Measurements from ENCODE around the gene LONP1.

LONP1 gene

DNA sequence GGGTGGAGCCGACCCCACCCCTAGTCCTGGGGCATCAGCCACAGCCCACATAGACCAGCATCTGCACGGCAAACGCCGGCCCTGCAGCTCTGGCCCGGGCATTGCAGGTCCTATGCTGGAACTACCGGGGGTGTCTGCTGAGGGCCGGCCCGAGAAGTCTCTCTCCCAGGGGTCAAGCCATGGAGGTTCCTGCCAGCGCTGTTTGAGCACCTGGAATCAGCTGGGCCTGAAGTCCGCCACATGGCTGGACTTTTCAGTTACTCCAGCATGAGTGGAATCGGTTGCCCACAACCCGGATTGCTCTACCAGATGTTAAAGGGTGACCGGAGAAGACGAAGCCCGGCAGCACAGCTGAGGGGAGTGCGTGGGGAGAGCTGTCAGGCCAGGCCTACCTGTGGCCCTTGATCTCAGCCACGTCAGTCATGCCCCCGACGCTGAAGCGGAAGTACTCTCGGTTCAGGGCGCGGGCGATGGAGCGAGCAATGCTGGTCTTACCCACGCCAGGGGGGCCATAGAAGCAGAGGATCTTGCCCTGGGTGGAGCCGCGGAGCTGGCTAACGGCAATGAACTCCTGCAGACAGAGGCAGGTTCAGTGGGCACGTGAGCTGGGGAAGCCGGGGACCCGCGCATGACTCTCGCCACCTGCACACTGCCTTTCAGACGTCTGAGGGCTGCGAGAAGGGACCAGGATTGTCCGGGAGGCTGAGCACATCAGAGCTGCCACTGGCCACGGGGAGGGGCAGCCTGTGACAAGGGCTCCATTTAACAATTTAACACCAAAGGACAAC is 21.1 kb downstream of the LONP1 start:
- no peaks in the 10 kb centered on the region for H3K27me3 ChIP-seq (ENCODE audit: insufficient read depth, poor library complexity, severe bottlenecking)

DNA sequence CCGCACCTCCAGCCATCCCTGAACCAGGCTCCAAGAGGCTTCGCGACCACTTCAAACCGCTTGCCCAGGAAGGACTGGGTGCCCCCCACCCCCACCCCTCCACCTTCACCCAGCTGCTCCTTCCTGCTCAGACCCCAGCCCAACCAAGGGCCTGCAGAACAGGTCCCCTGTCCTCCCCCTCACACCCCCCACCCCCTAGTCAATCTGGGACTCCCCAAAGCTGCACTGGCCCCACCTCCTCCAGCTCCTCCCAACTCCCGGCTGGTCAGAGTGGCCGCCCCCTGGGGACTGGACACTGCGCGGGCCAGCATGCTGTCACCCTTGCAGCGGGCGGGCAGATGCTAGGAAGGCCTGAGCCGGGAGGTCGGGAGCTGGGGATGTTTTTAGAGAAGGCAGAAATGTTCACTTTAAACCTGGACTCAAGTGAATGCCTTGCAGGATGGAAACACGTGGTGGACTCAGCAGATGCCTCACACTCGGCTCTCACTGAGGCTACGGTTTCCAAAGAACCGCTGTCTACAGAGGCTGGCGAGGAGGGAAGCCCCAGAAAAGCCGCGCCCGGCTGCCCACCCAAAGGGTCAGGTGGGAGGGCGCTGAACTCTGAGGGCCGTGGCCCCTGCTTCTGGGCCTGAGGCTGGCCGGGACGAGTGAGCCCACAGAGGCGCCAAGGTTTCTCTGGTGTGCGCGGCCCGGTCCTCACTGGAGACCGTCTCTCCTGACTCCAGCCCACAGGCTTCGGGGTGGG is 21.9 kb downstream of the LONP1 start:
- DNase-seq (ENCODE audit: low read depth in 1 of 2, low spot score in 1 of 2) = no peak
- no peak overlapping the region for H3K27ac ChIP-seq (replicated peaks)
- TF ChIP-seq SPI1 (IDR thresholded peaks at IDR 0.05; ENCODE audit: borderline replicate concordance, low read depth) (no peak), GABPA (IDR thresholded peaks at IDR 0.05; ENCODE audit: low read depth) (no peak), POLR2AphosphoS5 (IDR thresholded peaks at IDR 0.05; ENCODE audit: low read depth) (no peak; the same call in 1 of the 2 replicates)
- TF ChIP-seq, protein P1, sequence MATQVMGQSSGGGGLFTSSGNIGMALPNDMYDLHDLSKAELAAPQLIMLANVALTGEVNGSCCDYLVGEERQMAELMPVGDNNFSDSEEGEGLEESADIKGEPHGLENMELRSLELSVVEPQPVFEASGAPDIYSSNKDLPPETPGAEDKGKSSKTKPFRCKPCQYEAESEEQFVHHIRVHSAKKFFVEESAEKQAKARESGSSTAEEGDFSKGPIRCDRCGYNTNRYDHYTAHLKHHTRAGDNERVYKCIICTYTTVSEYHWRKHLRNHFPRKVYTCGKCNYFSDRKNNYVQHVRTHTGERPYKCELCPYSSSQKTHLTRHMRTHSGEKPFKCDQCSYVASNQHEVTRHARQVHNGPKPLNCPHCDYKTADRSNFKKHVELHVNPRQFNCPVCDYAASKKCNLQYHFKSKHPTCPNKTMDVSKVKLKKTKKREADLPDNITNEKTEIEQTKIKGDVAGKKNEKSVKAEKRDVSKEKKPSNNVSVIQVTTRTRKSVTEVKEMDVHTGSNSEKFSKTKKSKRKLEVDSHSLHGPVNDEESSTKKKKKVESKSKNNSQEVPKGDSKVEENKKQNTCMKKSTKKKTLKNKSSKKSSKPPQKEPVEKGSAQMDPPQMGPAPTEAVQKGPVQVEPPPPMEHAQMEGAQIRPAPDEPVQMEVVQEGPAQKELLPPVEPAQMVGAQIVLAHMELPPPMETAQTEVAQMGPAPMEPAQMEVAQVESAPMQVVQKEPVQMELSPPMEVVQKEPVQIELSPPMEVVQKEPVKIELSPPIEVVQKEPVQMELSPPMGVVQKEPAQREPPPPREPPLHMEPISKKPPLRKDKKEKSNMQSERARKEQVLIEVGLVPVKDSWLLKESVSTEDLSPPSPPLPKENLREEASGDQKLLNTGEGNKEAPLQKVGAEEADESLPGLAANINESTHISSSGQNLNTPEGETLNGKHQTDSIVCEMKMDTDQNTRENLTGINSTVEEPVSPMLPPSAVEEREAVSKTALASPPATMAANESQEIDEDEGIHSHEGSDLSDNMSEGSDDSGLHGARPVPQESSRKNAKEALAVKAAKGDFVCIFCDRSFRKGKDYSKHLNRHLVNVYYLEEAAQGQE (IDR thresholded peaks at IDR 0.05; ENCODE audit: insufficient replicate concordance, low read depth) = no peak
- TF ChIP-seq, protein P2, sequence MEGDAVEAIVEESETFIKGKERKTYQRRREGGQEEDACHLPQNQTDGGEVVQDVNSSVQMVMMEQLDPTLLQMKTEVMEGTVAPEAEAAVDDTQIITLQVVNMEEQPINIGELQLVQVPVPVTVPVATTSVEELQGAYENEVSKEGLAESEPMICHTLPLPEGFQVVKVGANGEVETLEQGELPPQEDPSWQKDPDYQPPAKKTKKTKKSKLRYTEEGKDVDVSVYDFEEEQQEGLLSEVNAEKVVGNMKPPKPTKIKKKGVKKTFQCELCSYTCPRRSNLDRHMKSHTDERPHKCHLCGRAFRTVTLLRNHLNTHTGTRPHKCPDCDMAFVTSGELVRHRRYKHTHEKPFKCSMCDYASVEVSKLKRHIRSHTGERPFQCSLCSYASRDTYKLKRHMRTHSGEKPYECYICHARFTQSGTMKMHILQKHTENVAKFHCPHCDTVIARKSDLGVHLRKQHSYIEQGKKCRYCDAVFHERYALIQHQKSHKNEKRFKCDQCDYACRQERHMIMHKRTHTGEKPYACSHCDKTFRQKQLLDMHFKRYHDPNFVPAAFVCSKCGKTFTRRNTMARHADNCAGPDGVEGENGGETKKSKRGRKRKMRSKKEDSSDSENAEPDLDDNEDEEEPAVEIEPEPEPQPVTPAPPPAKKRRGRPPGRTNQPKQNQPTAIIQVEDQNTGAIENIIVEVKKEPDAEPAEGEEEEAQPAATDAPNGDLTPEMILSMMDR (IDR thresholded peaks at IDR 0.05; ENCODE audit: insufficient read depth, low read length) = no peak
- no peak overlapping the region for H3K4me3 ChIP-seq (replicated peaks; ENCODE audit: insufficient read depth, low read length)
- H3K27me3 ChIP-seq (ENCODE audit: insufficient read depth, poor library complexity, severe bottlenecking) = no peaks in the 10 kb centered on the region

More for the DNA sequence above, 21.1 kb downstream of the LONP1 start:
- H3K4me3 ChIP-seq (replicated peaks; ENCODE audit: insufficient read depth, low read length) = no peak overlapping the region
- no peak overlapping the region for H3K27ac ChIP-seq (replicated peaks)
- TF ChIP-seq POLR2AphosphoS5 (IDR thresholded peaks at IDR 0.05; ENCODE audit: low read depth) (peak; percentile 30; the same call in 1 of the 2 replicates), GABPA (IDR thresholded peaks at IDR 0.05; ENCODE audit: low read depth) (no peak)
- no peak for DNase-seq (ENCODE audit: low read depth in 1 of 2, low spot score in 1 of 2)

DNA sequence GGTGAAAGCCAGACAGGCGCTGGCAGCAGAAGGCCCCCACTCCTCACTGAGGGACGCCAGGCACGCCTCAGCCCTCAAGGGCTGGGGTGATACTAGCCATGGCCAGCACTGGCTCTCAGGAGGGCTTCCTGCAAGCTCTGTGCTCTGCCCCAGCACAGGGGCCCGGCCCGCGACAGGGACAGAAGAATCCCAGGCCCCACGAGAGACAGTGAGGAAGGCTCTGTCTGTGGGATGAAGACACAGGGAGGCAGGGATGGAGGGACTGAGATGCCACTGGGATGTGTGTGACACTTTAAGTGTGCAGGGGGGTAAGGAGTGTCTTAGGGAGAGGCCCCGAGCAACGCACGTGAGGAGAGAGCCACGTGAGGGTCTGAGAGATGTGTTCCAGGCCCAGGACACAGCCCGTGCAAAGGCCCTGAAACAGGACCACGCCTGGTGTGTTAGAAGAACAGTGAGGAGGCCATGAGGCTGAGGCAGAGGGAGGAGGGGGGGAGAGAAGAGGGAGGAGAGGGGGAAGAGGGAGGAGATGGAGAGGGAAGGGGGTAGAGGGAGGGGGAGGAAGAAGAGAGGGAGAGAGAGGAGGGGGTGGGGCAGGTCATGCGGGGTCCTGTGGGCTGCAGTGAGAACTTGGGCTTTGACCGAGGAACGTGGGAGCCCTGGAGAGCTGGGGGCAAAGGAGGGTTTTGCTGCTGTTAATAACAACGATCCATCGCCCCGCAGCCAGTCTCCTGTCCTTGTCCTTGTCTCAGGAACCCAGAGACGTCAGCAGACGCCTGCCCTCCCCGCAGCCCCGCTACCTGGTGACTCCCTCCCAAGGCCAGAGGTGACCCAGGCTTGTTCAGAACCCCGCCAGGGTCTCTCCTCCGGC is 22.7 kb downstream of the LONP1 start:
- DNase-seq (ENCODE audit: low read depth in 1 of 2, low spot score in 1 of 2) = no peak
- Histone ChIP-seq H3K27ac (replicated peaks) (no peak overlapping the region), H3K27me3 (ENCODE audit: insufficient read depth, poor library complexity, severe bottlenecking) (no peaks in the 10 kb centered on the region), H3K4me3 (replicated peaks; ENCODE audit: insufficient read depth, low read length) (no peak overlapping the region)
- TF ChIP-seq, protein P2 (IDR thresholded peaks at IDR 0.05; ENCODE audit: insufficient read depth, low read length) = no peak
- TF ChIP-seq SPI1 (IDR thresholded peaks at IDR 0.05; ENCODE audit: borderline replicate concordance, low read depth) (no peak), GABPA (IDR thresholded peaks at IDR 0.05; ENCODE audit: low read depth) (no peak), POLR2AphosphoS5 (IDR thresholded peaks at IDR 0.05; ENCODE audit: low read depth) (no peak; the same call in 1 of the 2 replicates)
- TF ChIP-seq, protein P1 (IDR thresholded peaks at IDR 0.05; ENCODE audit: insufficient replicate concordance, low read depth) = no peak
